Tibial nerve (tissue), 4 donors: ENCODE data around the gene SPINK8. TPM values are rescaled to one million over a fixed set of nuclear protein-coding genes. Genes with fewer than 3 reads are reported as not detected.

Experiments
- DNase-seq, 2 donors: peaks; one replicate each; pipeline ENCODE4 v3.0.0-alpha.2; 2019; ENCODE audit warnings: low spot score in 2 of 2
- H3K27ac ChIP-seq, 4 donors: fragments of 200-600 bp; sonication (generic) in 3 of 4; one replicate each; pipeline ENCODE4 v1.5.1; 2017 to 2019; ENCODE audit warnings: mild to moderate bottlenecking in 1 of 4
- H3K27me3 ChIP-seq, 2 donors: fragments of 200-600 bp; sonication (generic) in 1 of 2; one replicate each; pipeline versions ENCODE4 v1.5.1 to v1.6.0; 2017 to 2019
- H3K36me3 ChIP-seq, 3 donors: fragments of 200-600 bp; sonication (generic); one replicate each; pipeline ENCODE4 v1.5.1; 2018 to 2019
- H3K4me1 ChIP-seq, 4 donors: fragments of 200-600 bp; sonication (generic) in 3 of 4; one replicate each; pipeline ENCODE4 v1.5.1; 2017 to 2019
- H3K4me3 ChIP-seq, 4 donors: fragments of 200-600 bp; sonication (generic) in 3 of 4; one replicate each; pipeline ENCODE4 v1.5.1; 2017 to 2019; ENCODE audit warnings: mild to moderate bottlenecking in 1 of 4, moderate library complexity in 1 of 4
- H3K9me3 ChIP-seq, 4 donors: fragments of 200-600 bp; sonication (generic) in 3 of 4; one replicate each; pipeline ENCODE4 v1.5.1; 2017 to 2019
- EP300 ChIP-seq, 2 donors: sonication (generic); formaldehyde crosslinking; IDR thresholded peaks; one replicate each; pipeline ENCODE4 v1.6.1; 2017; ENCODE audit warnings: antibody characterized with exemption in 2 of 2, mild to moderate bottlenecking in 1 of 2
- POLR2A ChIP-seq, 2 donors: fragments of 450-650 bp; IDR thresholded peaks; one replicate each; pipeline ENCODE4 v1.6.1; 2017; ENCODE audit warnings: antibody characterized with exemption in 2 of 2, mild to moderate bottlenecking in 2 of 2, moderate library complexity in 2 of 2
- WGBS, 2 donors: methylation state at CpG; one replicate each; pipeline ENCODE4 v1.1.5; 2018; 5-methylcytosine and 5-hydroxymethylcytosine counted together
- total RNA-seq, 4 donors: library from RNA; depleted of rRNA; stranded (reverse); fragments of >200 nt; gene quantifications; one replicate each; pipeline ENCODE4 v1.1.0, GENCODE V29; 2016
- TF ChIP-seq, protein P1 (sequence below), 5 experiments: fragments of 200-600 bp in 3 of 5; fragments of 450-650 bp in 2 of 5; sonication (generic) in 3 of 5; IDR thresholded peaks; one replicate each; pipeline ENCODE4 v1.5.1; 2016 to 2019; ENCODE audit warnings: antibody characterized with exemption in 5 of 5, mild to moderate bottlenecking in 3 of 5, moderate library complexity in 2 of 5

Gene SPINK8
- total RNA-seq, 4 donors from 2014 or later = not detected

DNA sequence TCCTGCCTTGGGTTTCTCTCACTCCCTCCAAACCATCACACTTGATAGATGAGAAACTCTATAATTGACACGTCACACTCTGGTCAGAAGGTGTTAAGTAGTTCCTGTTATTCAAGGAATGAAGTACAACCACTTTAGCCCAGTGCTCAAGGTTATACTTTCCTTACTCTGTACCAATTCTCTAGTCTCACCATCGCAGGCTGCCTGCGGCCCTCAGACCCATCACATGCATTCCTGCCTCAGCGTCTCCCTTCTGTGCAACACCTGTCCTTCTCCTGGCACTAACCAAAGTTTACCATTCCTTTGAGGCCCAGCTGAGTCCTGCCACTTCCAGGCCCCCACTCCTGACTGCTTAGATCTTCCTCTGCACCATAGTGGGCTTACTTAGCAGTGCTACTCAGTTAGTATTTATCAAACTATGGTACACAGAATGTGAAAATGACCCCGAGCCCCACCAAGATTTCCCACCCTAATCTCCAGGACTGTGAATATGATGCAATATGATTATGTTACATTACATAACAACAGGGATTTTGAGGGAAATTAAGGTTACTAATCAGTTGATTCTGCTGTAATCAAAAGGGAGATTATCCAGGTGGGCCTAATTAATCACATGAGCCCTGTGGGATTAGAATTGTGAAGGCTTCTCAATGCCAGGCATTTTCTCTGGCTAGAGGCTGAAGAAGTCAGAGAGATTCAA lies 36.2 kb downstream of the SPINK8 start:
- Histone ChIP-seq H3K27ac (no peak overlapping the region), H3K4me3 (no peak overlapping the region), H3K4me1 (peaks cover 0 to 33% (median 13%) of the 10 kb centered on the region in 4 donors), H3K36me3 (peaks cover 0 to 63% (median 0%) of the 10 kb centered on the region in 3 donors), H3K9me3 (no peaks in the 10 kb centered on the region), H3K27me3 (no peaks in the 10 kb centered on the region)
- WGBS, 2 donors = 95 to 96% methylated on average over 5 of the region's 5 CpGs
- TF ChIP-seq EP300 (IDR thresholded peaks at IDR 0.05) (no peak), POLR2A (IDR thresholded peaks at IDR 0.05) (no peak)
- TF ChIP-seq, protein P1, sequence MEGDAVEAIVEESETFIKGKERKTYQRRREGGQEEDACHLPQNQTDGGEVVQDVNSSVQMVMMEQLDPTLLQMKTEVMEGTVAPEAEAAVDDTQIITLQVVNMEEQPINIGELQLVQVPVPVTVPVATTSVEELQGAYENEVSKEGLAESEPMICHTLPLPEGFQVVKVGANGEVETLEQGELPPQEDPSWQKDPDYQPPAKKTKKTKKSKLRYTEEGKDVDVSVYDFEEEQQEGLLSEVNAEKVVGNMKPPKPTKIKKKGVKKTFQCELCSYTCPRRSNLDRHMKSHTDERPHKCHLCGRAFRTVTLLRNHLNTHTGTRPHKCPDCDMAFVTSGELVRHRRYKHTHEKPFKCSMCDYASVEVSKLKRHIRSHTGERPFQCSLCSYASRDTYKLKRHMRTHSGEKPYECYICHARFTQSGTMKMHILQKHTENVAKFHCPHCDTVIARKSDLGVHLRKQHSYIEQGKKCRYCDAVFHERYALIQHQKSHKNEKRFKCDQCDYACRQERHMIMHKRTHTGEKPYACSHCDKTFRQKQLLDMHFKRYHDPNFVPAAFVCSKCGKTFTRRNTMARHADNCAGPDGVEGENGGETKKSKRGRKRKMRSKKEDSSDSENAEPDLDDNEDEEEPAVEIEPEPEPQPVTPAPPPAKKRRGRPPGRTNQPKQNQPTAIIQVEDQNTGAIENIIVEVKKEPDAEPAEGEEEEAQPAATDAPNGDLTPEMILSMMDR (IDR thresholded peaks at IDR 0.05) = no peak
- DNase-seq = no peak

DNA sequence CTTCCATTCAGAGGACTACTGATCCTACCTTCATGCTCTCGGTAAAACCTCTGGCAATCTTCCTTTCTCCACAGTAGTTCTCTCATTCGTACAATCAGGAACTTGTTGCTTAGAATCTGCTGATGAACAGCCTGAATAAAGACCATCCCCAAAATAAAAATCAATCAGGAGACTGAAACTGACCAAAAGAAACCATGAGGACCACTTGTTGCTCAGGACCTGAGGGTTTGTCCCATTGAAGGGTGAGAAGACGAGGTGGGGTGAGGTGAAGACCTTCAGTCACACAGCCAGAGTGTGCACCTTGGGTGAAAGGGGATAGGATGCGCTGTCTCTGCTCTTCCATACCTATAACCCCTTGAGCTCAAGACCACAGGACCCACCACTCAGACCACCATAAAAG lies 36.8 kb downstream of the SPINK8 start:
- WGBS, 2 donors = 87 to 94% methylated on average over 4 of the region's 4 CpGs
- no peaks in the 10 kb centered on the region for H3K9me3 ChIP-seq
- H3K36me3 ChIP-seq = peaks cover 0 to 68% (median 0%) of the 10 kb centered on the region in 3 donors
- H3K27me3 ChIP-seq = no peaks in the 10 kb centered on the region
- peaks cover 0 to 28% (median 12%) of the 10 kb centered on the region in 4 donors for H3K4me1 ChIP-seq
- TF ChIP-seq EP300 (IDR thresholded peaks at IDR 0.05) (no peak), POLR2A (IDR thresholded peaks at IDR 0.05) (no peak)
- TF ChIP-seq, protein P1 (IDR thresholded peaks at IDR 0.05) = no peak
- no peak overlapping the region for H3K27ac ChIP-seq
- DNase-seq = no peak
- no peak overlapping the region for H3K4me3 ChIP-seq

DNA sequence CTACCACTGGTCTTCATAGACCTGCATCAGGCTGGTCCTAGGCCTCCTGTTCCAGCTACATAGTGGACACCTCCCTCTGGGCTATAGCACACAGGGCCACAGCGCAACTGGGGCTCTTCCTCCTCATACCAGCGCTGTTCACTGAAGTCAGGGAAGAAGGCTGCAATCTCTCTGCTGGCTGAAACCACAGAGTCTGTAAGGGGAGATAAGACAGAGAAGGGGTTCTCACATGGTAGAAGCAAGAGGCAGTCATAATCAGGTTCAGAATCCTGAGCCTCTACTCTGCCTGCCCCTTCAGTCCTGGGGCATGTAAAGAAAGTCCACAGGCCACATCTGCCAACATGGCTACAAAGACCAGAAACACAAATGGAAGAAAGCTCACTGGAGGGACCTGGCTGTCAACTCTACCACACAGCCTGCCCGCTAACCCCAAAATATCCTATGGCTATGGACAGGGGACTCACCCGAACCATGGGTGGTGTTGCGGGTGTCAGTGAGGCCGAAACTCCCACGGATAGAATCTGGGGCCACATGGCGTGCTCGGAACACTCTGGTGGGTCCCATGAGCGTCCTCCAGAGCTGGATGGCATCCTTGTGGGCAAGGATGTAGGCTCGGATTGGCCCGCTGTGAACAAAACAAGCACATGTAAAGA lies 38.7 kb downstream of the SPINK8 start:
- no peak for DNase-seq
- Histone ChIP-seq H3K4me1 (peaks cover 0 to 19% (median 1%) of the 10 kb centered on the region in 4 donors), H3K27ac (no peak overlapping the region), H3K36me3 (peaks cover 0 to 87% (median 3%) of the 10 kb centered on the region in 3 donors), H3K4me3 (no peak overlapping the region), H3K9me3 (no peaks in the 10 kb centered on the region), H3K27me3 (no peaks in the 10 kb centered on the region)
- 93% methylated on average over 12 of the region's 12 CpGs for WGBS, 2 donors
- TF ChIP-seq EP300 (IDR thresholded peaks at IDR 0.05) = no peak
- TF ChIP-seq, protein P1 (IDR thresholded peaks at IDR 0.05) = no peak
- TF ChIP-seq POLR2A (IDR thresholded peaks at IDR 0.05) = no peak

DNA sequence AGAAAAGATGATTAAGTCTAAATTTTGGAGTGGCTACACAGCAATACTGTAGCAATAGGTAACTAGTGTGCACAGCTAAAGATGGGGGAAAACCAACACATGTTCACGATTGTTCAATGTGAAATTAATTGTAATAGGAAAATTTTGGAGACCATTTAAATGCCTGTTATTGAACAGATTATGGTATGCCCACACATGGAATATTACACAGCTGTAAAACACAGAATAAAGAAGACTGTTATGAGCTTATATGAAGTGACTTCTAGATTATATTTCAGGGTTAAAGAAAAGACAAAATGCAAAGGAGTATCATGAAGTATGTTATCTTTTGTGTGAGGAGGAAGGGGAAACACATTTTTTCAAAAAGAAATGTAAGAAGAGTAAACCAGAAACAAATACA lies 43.8 kb downstream of the SPINK8 start:
- H3K27ac ChIP-seq = no peak overlapping the region
- peaks cover 0 to 70% (median 7%) of the 10 kb centered on the region in 3 donors for H3K36me3 ChIP-seq
- peaks cover 0 to 3% (median 0%) of the 10 kb centered on the region in 4 donors for H3K9me3 ChIP-seq
- 81 to 90% methylated on average over 1 of the region's 1 CpG for WGBS, 2 donors
- TF ChIP-seq EP300 (IDR thresholded peaks at IDR 0.05) = no peak
- TF ChIP-seq, protein P1 (IDR thresholded peaks at IDR 0.05) = no peak
- TF ChIP-seq POLR2A (IDR thresholded peaks at IDR 0.05) = no peak
- H3K4me1 ChIP-seq = no peaks in the 10 kb centered on the region
- no peaks in the 10 kb centered on the region for H3K27me3 ChIP-seq
- DNase-seq = no peak
- no peak overlapping the region for H3K4me3 ChIP-seq

DNA sequence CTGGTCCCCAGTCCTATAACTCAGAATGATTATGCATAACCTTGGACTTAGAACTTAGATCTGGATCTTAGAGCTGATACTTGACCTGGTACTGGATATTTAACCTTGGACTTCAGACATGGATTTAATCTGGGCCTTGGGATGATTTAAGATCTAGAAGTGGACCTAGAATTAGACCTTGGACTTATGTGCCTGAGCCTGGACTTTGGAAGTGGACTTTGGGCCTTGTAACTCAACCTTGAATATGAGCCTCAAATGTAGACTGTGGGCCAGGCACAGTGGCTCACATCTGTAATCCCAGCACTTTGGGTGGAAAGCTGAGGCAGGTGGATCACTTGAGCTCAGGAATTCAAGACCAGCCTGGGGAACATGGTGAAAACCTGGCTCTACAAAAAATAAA lies 46.4 kb downstream of the SPINK8 start:
- TF ChIP-seq EP300 (IDR thresholded peaks at IDR 0.05) = no peak
- TF ChIP-seq, protein P1 (IDR thresholded peaks at IDR 0.05) = no peak
- no peak for TF ChIP-seq POLR2A (IDR thresholded peaks at IDR 0.05)
- no peak overlapping the region for H3K4me3 ChIP-seq
- no peak for DNase-seq
- H3K36me3 ChIP-seq = peaks cover 0 to 44% (median 7%) of the 10 kb centered on the region in 3 donors
- H3K9me3 ChIP-seq = peaks cover 0 to 3% (median 0%) of the 10 kb centered on the region in 4 donors
- H3K27ac ChIP-seq = no peak overlapping the region
- H3K27me3 ChIP-seq = no peaks in the 10 kb centered on the region
- H3K4me1 ChIP-seq = no peaks in the 10 kb centered on the region
